Gastrocnemius medialis (tissue), 4 donors: ENCODE data around the gene GCLM. TPM values are rescaled to one million over a fixed set of nuclear protein-coding genes. Genes with fewer than 3 reads are reported as not detected.
"Not testable (repeated sequence)": the region's sequence is repeated elsewhere in the genome, so short reads cannot be mapped to it uniquely, and the experiment has no call there.

Source experiments
- ATAC-seq, 2 donors: fragments of 150-250 bp; one replicate each; pipeline ENCODE4 v1.9.1; 2016
- DNase-seq, 2 donors: peaks; one replicate each; pipeline ENCODE4 v3.0.0-alpha.2; 2019
- H3K27ac ChIP-seq, 4 donors: fragments of 200-600 bp; sonication (generic); 1 replicate in 1 of 4; 2 replicates in 3 of 4; pipeline ENCODE4 v1.5.1; 2016 to 2018; ENCODE audit warnings: mild to moderate bottlenecking in 2 of 4, moderate library complexity in 1 of 4
- H3K27me3 ChIP-seq, 3 donors: fragments of 200-600 bp; sonication (generic) in 2 of 3; 1 replicate in 1 of 3; 2 replicates in 2 of 3; pipeline versions ENCODE4 v1.5.1 to v1.6.0; 2016 to 2019; ENCODE audit warnings: mild to moderate bottlenecking in 1 of 3, moderate library complexity in 1 of 3
- H3K36me3 ChIP-seq, 2 donors: fragments of 200-600 bp; sonication (generic) in 1 of 2; one replicate each; pipeline ENCODE4 v1.5.1; 2017 to 2018
- H3K4me1 ChIP-seq, 2 donors: fragments of 200-600 bp; sonication (generic) in 1 of 2; one replicate each; pipeline ENCODE4 v1.5.1; 2016 to 2017; ENCODE audit warnings: mild to moderate bottlenecking in 2 of 2
- H3K4me3 ChIP-seq, 4 donors: fragments of 200-600 bp; sonication (generic) in 3 of 4; 1 replicate in 1 of 4; 2 replicates in 3 of 4; pipeline ENCODE4 v1.5.1; 2016 to 2019; ENCODE audit warnings: mild to moderate bottlenecking in 2 of 4
- H3K9me3 ChIP-seq, 3 donors: fragments of 200-600 bp; sonication (generic) in 2 of 3; 1 replicate in 1 of 3; 2 replicates in 2 of 3; pipeline ENCODE4 v1.5.1; 2016 to 2019
- POLR2A ChIP-seq, 2 donors: fragments of 450-650 bp; IDR thresholded peaks; one replicate each; pipeline ENCODE4 v1.6.1; 2017; ENCODE audit warnings: antibody characterized with exemption in 2 of 2, mild to moderate bottlenecking in 2 of 2, moderate library complexity in 2 of 2
- in situ Hi-C, 4 donors: fragments of 200-750 bp; cut with MboI; loops; one replicate each; pipeline versions ENCODE4 v1.15.0 to v1.8.0; 2017; ENCODE audit warnings: low sequenced_read_pairs in 4 of 4
- intact Hi-C: fragments of 100-400 bp; cut with DNase I; formaldehyde crosslinking; loops from one replicate; pipeline ENCODE4 v1.15.1; 2023; ENCODE audit warnings: low total_unique reads
- total RNA-seq, 4 donors: library from RNA; depleted of rRNA; stranded (reverse); fragments of >200 nt; gene quantifications; one replicate each; pipeline versions ENCODE4 v1.1.0 to v1.2.3, GENCODE V29; 2016
- TF ChIP-seq, protein P1 (sequence below), 5 experiments: fragments of 450-650 bp in 3 of 5; fragments of 200-600 bp in 2 of 5; sonication (generic) in 2 of 5; IDR thresholded peaks in 4 of 5; conservative IDR thresholded peaks in 1 of 5; 1 replicate in 4 of 5; 2 replicates in 1 of 5; pipeline ENCODE4 v1.5.1; 2016 to 2019; ENCODE audit warnings: antibody characterized with exemption in 5 of 5, mild to moderate bottlenecking in 3 of 5, moderate library complexity in 3 of 5

Gene GCLM
- total RNA-seq, 4 donors from 2014 or later, result 20.9 to 26.7 (median 24.1) TPM

DNA sequence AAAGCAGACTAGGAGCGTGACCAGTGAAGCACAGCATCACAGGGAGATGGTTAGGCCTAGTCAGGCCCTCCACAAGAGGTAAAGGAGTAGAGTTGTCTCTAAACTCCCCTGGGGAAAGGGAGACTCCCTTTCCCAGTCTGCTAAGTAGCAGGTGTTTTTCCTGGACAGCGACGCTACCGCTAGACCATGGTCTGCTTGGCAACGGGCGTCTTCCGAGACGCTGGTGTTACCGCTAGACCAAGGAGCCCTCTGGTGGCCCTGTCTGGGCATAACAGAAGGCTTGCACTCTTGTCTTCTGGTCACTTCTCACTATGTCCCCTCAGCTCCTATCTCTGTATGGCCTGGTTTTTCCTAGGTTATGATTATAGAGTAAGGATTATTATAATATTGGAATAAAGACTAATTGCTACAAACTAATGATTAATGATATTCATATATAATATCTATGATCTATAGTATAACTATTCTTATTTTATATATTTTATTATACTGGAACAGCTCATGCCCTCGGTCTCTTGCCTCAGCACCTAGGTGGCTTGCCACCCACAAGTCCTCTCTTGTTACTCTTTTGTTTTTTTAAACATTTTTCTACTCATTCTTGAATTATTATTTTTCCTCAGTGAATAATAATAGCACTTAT, 58.4 kb downstream of the GCLM start:
- not testable (repeated sequence) for H3K36me3 ChIP-seq, H3K4me3 ChIP-seq, H3K9me3 ChIP-seq, H3K4me1 ChIP-seq, H3K27me3 ChIP-seq, ATAC-seq
- TF ChIP-seq, protein P1, sequence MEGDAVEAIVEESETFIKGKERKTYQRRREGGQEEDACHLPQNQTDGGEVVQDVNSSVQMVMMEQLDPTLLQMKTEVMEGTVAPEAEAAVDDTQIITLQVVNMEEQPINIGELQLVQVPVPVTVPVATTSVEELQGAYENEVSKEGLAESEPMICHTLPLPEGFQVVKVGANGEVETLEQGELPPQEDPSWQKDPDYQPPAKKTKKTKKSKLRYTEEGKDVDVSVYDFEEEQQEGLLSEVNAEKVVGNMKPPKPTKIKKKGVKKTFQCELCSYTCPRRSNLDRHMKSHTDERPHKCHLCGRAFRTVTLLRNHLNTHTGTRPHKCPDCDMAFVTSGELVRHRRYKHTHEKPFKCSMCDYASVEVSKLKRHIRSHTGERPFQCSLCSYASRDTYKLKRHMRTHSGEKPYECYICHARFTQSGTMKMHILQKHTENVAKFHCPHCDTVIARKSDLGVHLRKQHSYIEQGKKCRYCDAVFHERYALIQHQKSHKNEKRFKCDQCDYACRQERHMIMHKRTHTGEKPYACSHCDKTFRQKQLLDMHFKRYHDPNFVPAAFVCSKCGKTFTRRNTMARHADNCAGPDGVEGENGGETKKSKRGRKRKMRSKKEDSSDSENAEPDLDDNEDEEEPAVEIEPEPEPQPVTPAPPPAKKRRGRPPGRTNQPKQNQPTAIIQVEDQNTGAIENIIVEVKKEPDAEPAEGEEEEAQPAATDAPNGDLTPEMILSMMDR (IDR thresholded peaks at IDR 0.05 in 4 of 5, conservative IDR thresholded peaks at IDR 0.05 in 1 of 5), result peak in 4 of 5 experiments; percentile 57 to 77 (median 68)
- peak; percentile 49 to 83 for DNase-seq
- H3K27ac ChIP-seq, result peak overlapping the region in 3 of 4 donors; percentile 26 to 59 (median 31)
- intact Hi-C loops, result loop anchor here (1.0 kb wide), 1 partner anchor 222 kb away; no protein-coding TSS in a partner anchor
- in situ Hi-C loops, result loop anchor here in 2 of 4 donors (25.0 kb wide), 1 partner anchor 539 kb away; no protein-coding TSS in a partner anchor

DNA sequence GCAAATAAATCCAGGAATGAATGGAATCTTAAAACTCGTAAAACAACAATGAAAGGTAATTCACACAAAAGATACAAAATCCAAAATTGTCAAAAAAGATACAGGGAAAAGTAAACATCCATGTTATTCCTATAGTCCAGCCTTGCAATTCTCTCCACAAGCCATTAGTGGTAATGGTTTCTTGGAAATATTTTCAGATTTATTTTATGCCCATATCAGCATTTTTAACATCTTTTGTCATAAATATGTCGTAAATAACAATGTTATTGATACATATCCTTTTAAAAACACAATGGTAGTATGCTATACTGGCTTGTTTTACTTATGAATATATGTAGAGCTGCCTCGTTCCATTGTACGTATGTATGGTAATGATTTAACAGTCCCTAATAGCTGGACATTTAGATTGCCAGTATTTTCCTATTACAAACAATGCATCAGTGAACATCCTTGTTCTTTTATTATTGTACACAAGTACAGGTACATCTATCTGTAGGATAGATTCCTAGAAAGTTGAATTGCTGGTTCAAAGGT, 60.8 kb downstream of the GCLM start:
- no peak for TF ChIP-seq POLR2A (IDR thresholded peaks at IDR 0.05)
- TF ChIP-seq, protein P1 (IDR thresholded peaks at IDR 0.05 in 4 of 5, conservative IDR thresholded peaks at IDR 0.05 in 1 of 5), result no peak
- peak overlapping the region; percentile 71 to 91 (median 88) for H3K4me3 ChIP-seq
- no peaks in the 10 kb centered on the region for H3K9me3 ChIP-seq
- in situ Hi-C loops, result loop anchor here in 2 of 4 donors (25.0 kb wide), 2 partner anchors 411 to 536 kb away; partner anchors contain the start of gene FNBP1L (in 2 of the 2)
- peak overlapping the region; percentile 95 to 98 (median 98) for H3K27ac ChIP-seq
- H3K4me1 ChIP-seq, result peaks cover 12 to 20% of the 10 kb centered on the region in 2 donors
- ATAC-seq (no peak), DNase-seq (no peak)
- intact Hi-C loops, result loop anchor here (2.0 to 5.0 kb wide), 3 partner anchors 34 to 569 kb away; partner anchors contain the start of genes ABCD3 and BCAR3
- no peaks in the 10 kb centered on the region for H3K36me3 ChIP-seq
- no peaks in the 10 kb centered on the region for H3K27me3 ChIP-seq

DNA sequence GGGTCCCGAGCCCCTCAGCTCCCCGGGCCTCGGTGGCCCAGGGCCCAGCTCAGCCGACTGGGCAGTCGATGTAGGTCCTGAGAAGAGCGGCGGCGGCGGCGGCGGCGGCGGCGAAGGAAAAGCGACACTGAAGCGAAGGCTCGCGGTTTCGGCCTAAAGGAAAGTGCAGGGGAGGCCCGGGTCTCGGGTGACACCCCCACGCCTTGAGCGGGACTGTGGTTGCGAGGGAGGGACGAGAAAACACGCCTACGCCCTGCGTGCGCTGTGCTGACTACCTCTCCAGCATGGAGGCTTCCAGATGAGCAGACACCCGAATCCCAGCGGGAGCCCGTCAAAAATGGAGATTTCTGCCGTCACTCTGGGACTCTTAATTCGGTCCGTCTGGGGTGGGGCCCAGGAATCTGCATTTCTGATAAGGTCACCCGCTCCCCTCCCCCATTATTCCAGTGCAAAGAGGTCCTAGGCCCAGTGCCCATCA, 61.4 kb downstream of the GCLM start:
- in situ Hi-C loops, result loop anchor here in 2 of 4 donors (25.0 kb wide), 2 partner anchors 411 to 536 kb away; partner anchors contain the start of gene FNBP1L (in 2 of the 2)
- H3K9me3 ChIP-seq, result no peaks in the 10 kb centered on the region
- peak overlapping the region; percentile 95 to 98 (median 98) for H3K27ac ChIP-seq
- peaks cover 12 to 20% of the 10 kb centered on the region in 2 donors for H3K4me1 ChIP-seq
- H3K27me3 ChIP-seq, result no peaks in the 10 kb centered on the region
- ATAC-seq (peak; percentile 16 to 39), DNase-seq (peak; percentile 34 to 52)
- no peaks in the 10 kb centered on the region for H3K36me3 ChIP-seq
- intact Hi-C loops, result loop anchor here (1.0 to 5.0 kb wide), 10 partner anchors 31 to 569 kb away; partner anchors contain the start of genes ABCD3, BCAR3, DNTTIP2 and DR1
- H3K4me3 ChIP-seq, result peak overlapping the region; percentile 71 to 91 (median 88)
- TF ChIP-seq, protein P1 (IDR thresholded peaks at IDR 0.05 in 4 of 5, conservative IDR thresholded peaks at IDR 0.05 in 1 of 5), result no peak
- no peak for TF ChIP-seq POLR2A (IDR thresholded peaks at IDR 0.05)

- DNase-seq (peak; percentile 80 to 82), ATAC-seq (peak; percentile 85)
- Histone ChIP-seq H3K9me3 (no peaks in the 10 kb centered on the region), H3K4me1 (peaks cover 12 to 20% of the 10 kb centered on the region in 2 donors), H3K4me3 (peak overlapping the region; percentile 71 to 91 (median 88)), H3K27me3 (no peaks in the 10 kb centered on the region), H3K36me3 (no peaks in the 10 kb centered on the region), H3K27ac (peak overlapping the region; percentile 95 to 98 (median 98))
- in situ Hi-C loops (loop anchor here in 2 of 4 donors (25.0 kb wide), 2 partner anchors 410 to 535 kb away; partner anchors contain the start of gene FNBP1L (in 2 of the 2)), intact Hi-C loops (loop anchor here (1.0 to 5.0 kb wide), 9 partner anchors 32 to 570 kb away; partner anchors contain the start of genes ABCD3, BCAR3, DNTTIP2 and DR1)
- TF ChIP-seq POLR2A (IDR thresholded peaks at IDR 0.05), result peak; percentile 47 to 77
- TF ChIP-seq, protein P1 (IDR thresholded peaks at IDR 0.05 in 4 of 5, conservative IDR thresholded peaks at IDR 0.05 in 1 of 5), result no peak
Observed at GRCh38 chr1:93846992-93847810, 62.0 kb downstream of the GCLM start.
